Suprapubic skin (tissue), 3 donors: ENCODE measurements around the gene CDC27.
"Not testable (repeated sequence)": the region's sequence is repeated elsewhere in the genome, so short reads cannot be mapped to it uniquely, and the experiment has no call there.

Experiments used
- CTCF ChIP-seq, 2 donors: fragments of 200-600 bp in 1 of 2; fragments of 450-650 bp in 1 of 2; sonication (generic) in 1 of 2; IDR thresholded peaks; one replicate each; pipeline ENCODE4 v1.5.1; 2016 to 2019; ENCODE audit warnings: antibody characterized with exemption in 2 of 2, mild to moderate bottlenecking in 1 of 2, moderate library complexity in 1 of 2
- EP300 ChIP-seq: sonication (generic); formaldehyde crosslinking; IDR thresholded peaks from one replicate; pipeline ENCODE4 v1.6.1; 2017; ENCODE audit warnings: antibody characterized with exemption

DNA sequence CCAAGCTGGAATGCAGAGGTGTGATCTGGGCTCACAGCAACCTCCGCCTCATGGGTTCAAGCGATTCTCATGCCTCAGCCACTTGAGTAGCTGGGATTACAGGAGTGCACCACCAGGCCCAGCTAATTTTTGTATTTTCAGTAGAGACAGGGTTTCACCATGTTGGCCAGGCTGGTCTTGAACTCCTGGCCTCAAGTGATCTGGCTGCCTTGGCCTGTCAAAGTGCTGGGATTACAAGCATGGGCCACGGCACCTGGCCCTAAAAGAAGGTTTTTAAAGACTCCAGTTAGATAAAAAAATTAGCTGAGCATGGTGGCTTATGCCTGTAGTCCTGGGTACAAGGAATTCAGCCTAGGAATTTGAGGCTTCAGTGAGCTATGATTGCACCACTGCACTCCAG lies 62.3 kb downstream of the CDC27 start:
- TF ChIP-seq CTCF (IDR thresholded peaks at IDR 0.05); EP300: not testable (repeated sequence)
